K562 treated with DMSO at 1 percent for 48 hours (cell line): ENCODE measurements around the gene SLC51B. TPM values are rescaled to one million over a fixed set of nuclear protein-coding genes. Genes with fewer than 3 reads are reported as not detected.

ENCODE experiments used
- total RNA-seq: library from RNA; unstranded; fragments of 300-600 nt; gene quantifications from 2 replicates; pipeline ENCODE4 v1.2.3, GENCODE V29; 2022; ENCODE audit warnings: low replicate concordance; ENCODE audit errors: extremely low read depth

SLC51B gene
- not detected in 2 replicates for total RNA-seq

DNA sequence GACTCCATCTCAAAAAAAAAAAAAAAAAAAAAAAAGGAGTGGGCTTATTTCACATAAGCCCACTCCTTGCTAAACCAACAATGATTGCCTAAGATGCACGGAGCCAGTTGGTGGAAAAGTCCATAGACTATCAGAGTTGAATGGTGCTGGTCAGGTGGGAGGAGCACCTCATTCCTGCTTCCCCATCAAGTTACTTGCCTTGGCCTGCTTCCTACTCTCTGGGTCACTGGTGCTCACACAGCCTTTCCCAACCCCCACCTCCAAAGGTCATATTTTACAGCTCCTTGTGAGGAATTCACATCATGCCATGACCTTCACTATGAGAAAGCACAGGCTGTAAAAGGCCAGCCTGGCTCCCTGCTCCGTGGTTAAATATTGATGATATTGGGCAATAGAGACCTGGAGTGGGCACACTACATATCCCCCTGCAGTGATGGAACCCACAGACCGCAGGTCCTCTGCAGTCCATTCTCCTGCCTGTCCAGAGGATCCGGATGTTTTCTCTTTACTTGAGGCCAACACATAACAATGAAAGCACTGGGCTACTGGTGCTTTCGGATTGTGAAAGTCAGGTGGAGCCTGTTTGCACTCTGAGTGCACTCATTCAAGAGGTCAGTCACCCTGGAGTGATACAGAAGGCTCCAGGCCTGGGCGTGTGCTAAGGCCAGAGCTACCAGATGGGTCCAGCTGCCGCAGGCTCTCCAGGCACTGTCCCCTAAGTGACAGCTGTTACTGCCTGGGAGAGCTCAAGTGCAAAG, at the start of gene SLC51B:
TSS of gene SLC51B (plus strand) at position 664 of the 758 bp plus-strand sequence. CDS start 4,618 bp downstream, outside the sequence.

DNA sequence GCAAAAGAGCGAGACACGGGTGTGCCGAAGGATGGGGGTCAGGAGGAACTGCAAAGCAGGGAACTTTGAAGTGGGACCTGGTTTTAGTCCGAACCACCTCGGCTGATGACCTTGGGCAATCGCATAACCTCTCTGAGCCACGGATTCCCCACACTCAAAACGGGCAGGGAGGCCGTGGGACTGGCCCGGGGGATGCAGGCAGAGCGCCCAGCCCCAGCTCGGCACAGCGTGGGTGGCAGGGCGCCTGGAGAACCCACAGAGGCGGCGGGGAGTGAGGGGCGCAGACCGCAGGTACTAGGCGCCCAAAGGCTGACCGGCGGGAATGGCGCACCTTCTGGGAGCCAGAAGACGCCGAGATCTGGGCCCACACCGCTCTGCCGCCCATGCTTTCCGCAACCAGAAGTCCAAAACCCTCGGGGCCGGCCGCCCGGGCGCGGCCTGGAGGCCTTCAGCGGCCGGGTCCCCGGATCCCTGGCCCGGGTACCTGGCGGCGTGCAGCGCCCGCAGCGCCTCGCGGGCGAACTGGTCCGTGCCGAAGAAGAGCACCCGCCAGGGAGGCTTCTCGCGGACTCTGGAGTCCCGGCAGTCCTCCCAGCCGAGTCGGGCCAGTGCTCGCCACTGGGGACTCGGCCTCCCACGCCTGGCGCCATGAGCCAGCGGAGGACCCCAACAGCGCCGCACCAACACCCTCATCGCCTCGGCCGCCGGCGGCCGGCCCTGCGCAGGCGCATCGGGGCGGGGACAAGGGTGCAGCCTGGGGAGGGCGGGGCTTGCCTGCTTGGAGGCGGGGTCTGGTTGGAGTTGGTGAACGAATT, 16.1 kb upstream of the SLC51B start, which contains the start of gene MTFMT:
TSS of gene MTFMT (minus strand) at position 719 of the 815 bp plus-strand sequence. CDS start at position 693, 26 bp downstream.

DNA sequence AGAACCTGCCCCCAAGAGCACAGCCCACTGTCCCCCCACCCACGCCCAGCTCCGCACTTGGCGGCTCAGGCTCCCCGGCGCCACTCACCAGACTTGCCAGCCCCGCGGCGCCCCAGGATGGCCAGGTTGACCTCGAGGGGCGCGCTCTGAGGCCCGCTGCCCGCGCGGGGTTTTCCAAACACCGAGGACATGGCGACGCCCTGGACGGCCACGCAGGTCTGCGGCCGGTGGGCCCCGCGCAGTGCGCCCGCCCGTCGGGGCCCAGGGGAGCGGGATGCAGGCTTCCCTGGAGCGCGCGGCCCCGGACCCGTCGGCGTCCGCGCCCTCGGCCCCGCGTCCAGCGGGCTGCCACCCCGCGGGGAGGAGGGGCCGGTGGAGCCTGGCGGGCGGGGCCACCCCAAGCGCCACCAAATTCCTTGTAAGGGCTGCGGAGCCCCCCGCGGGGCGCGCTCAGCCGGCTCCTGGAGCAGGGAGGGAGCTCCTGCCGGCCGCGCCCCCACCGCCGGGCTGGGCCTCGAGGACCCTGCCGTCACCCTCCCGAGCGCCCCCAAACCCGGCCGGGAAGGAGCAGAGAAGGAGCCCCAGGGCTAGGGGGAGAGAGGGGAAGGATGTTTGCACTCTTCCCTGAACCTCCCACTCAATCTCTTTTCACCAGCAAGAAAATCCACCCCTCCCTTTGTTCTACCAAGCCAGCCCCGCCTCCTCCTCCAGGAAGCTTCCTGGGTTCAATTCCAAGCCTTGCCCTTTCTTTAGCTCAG, 22.6 kb downstream of the SLC51B start, which contains the start of gene RASL12:
TSS of gene RASL12 (minus strand) at position 347 of the 758 bp plus-strand sequence. CDS start at position 191, 156 bp downstream.

DNA sequence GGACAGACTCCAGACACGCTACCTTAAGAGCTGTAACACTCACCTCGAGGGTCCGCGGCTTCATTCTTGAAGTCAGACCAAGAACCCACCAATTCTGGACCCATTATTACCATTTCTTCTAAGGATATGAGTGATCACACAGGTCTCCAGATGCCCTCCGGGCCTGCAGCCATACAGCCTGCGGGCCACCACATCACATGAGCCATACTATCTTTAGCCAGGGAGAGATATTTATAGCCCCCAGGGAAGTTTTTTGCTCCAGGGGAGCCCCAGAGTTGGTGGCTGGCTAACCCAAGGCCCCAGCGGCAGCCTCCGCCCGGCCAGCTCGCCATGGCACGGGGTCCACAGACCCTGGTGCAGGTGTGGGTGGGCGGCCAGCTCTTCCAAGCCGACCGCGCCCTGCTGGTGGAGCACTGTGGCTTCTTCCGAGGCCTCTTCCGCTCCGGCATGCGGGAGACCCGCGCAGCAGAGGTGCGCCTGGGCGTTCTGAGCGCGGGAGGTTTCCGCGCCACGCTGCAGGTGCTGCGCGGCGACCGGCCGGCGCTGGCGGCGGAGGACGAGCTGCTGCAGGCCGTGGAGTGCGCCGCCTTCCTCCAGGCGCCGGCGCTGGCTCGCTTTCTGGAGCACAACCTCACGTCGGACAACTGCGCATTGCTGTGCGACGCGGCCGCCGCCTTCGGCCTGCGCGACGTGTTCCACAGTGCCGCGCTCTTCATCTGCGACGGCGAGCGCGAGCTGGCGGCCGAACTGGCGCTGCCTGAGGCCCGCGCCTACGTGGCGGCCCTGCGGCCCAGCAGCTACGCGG, 31.5 kb downstream of the SLC51B start, which contains the start of gene KBTBD13:
TSS of gene KBTBD13 (plus strand) at position 261 of the 805 bp plus-strand sequence. CDS start at position 331, 70 bp downstream.

Other genes with a start within 250 kb of the SLC51B start
- gene PIF1, start 219.7 kb upstream of the SLC51B start, total RNA-seq: not detected in 2 replicates
- gene PLEKHO2, start 203.5 kb upstream of the SLC51B start, total RNA-seq: not detected in 2 replicates
- not detected in 2 replicates for gene ANKDD1A, start 133.5 kb upstream of the SLC51B start, total RNA-seq
- gene SPG21, start 55.5 kb upstream of the SLC51B start, total RNA-seq: not detected in 2 replicates
- gene MTFMT, start 15.7 kb upstream of the SLC51B start, total RNA-seq: not detected in 2 replicates
- not detected in 2 replicates for gene RASL12, start 22.6 kb downstream of the SLC51B start, total RNA-seq
- not detected in 2 replicates for gene KBTBD13, start 31.4 kb downstream of the SLC51B start, total RNA-seq
- gene UBAP1L, start 69.8 kb downstream of the SLC51B start, total RNA-seq: not detected in 2 replicates
- not detected in 2 replicates for gene PDCD7, start 88.4 kb downstream of the SLC51B start, total RNA-seq
- gene CLPX, start 140.0 kb downstream of the SLC51B start, total RNA-seq: not detected in 2 replicates
- gene CILP, start 166.1 kb downstream of the SLC51B start, total RNA-seq: not detected in 2 replicates
- gene PARP16, start 241.5 kb downstream of the SLC51B start, total RNA-seq: not detected in 2 replicates